SK-N-SH (cell line): Measurements from ENCODE around the gene CYREN. TPM values are rescaled to one million over a fixed set of nuclear protein-coding genes. Genes with fewer than 3 reads are reported as not detected.

Experiments
- CTCF ChIA-PET: fragments of 300-600, 350-600 bp; formaldehyde crosslinking; extraction: SDS; loops from one replicate; lab custom pipeline; 2021; lab: Yijun Ruan, JAX
- POLR2A ChIA-PET: fragments of 350-600 bp; sonication (Branson Sonifier 250); formaldehyde crosslinking; extraction: SDS; loops from one replicate; lab custom pipeline; 2020; ENCODE audit warnings: antibody characterized with exemption, inconsistent platforms; lab: Yijun Ruan, JAX
- DNase-seq: peaks from one replicate; pipeline ENCODE4 v3.0.0; 2012
- H2AFZ ChIP-seq: fragments of 200-600 bp; sonication (generic); 2 replicates; pipeline ENCODE4 v1.8.1; 2016; ENCODE audit warnings: antibody characterized with exemption, mild to moderate bottlenecking, low read depth
- H3F3A ChIP-seq: fragments of 200-600 bp; sonication (generic); replicated peaks from 2 replicates; pipeline ENCODE3; 2016; ENCODE audit warnings: antibody characterized with exemption, mild to moderate bottlenecking; ENCODE audit not compliant: insufficient read depth
- H3K27ac ChIP-seq, 2 experiments: fragments of 200-500 bp in 1 of 2; fragments of 200-600 bp in 1 of 2; sonication (Bioruptor generic) in 1 of 2; sonication (generic), shearing (Covaris generic) in 1 of 2; 2 replicates each; pipeline versions ENCODE4 v1.5.1 to v1.6.1; 2014 to 2016; ENCODE audit warnings: low read depth in 2 of 2, inconsistent platforms in 1 of 2, low read length in 1 of 2, mild to moderate bottlenecking in 1 of 2, mixed read lengths in 1 of 2
- H3K27me3 ChIP-seq: fragments of 200-600 bp; sonication (generic), shearing (Covaris generic); 2 replicates; pipeline ENCODE4 v1.6.1; 2016; ENCODE audit warnings: mixed run types; ENCODE audit not compliant: insufficient read depth
- H3K36me3 ChIP-seq, 2 experiments: fragments of 200-500 bp in 1 of 2; fragments of 200-600 bp in 1 of 2; sonication (Bioruptor generic) in 1 of 2; sonication (generic) in 1 of 2; replicated peaks in 1 of 2; 2 replicates each; pipeline versions ENCODE3 to v1.5.1; 2014 to 2016; ENCODE audit warnings: low read length in 1 of 2, mild to moderate bottlenecking in 1 of 2; ENCODE audit not compliant: insufficient read depth in 2 of 2, control insufficient read depth in 1 of 2
- H3K4me1 ChIP-seq, 2 experiments: fragments of 200-500 bp in 1 of 2; fragments of 200-600 bp in 1 of 2; sonication (Bioruptor generic) in 1 of 2; sonication (generic), shearing (Covaris generic) in 1 of 2; 2 replicates each; pipeline versions ENCODE4 v1.5.1 to v1.6.1; 2014 to 2016; ENCODE audit warnings: low read depth in 1 of 2, low read length in 1 of 2, mixed run types in 1 of 2; ENCODE audit not compliant: insufficient read depth in 2 of 2, control insufficient read depth in 1 of 2
- H3K4me2 ChIP-seq: fragments of 200-600 bp; sonication (generic), shearing (Covaris generic); 2 replicates; pipeline ENCODE4 v1.6.1; 2017; ENCODE audit warnings: mixed run types
- H3K4me3 ChIP-seq, 2 experiments: fragments of 200-500 bp in 1 of 2; fragments of 200-600 bp in 1 of 2; sonication (Bioruptor generic) in 1 of 2; sonication (generic), shearing (Covaris generic) in 1 of 2; 2 replicates each; pipeline versions ENCODE4 v1.5.1 to v1.8.1; 2014 to 2016; ENCODE audit warnings: low read depth in 2 of 2, inconsistent platforms in 1 of 2, low read length in 1 of 2, mild to moderate bottlenecking in 1 of 2, mixed read lengths in 1 of 2, moderate library complexity in 1 of 2
- H3K79me2 ChIP-seq: fragments of 200-600 bp; sonication (generic); 2 replicates; pipeline ENCODE4 v1.8.1; 2017; ENCODE audit warnings: mild to moderate bottlenecking; ENCODE audit not compliant: insufficient read depth
- H3K9ac ChIP-seq: fragments of 200-600 bp; sonication (generic); 2 replicates; pipeline ENCODE4 v1.6.1; 2017; ENCODE audit warnings: mixed run types
- H3K9me2 ChIP-seq: fragments of 200-600 bp; sonication (generic); 2 replicates; pipeline ENCODE4 v1.6.1; 2017; ENCODE audit warnings: mixed run types
- H3K9me3 ChIP-seq: fragments of 200-600 bp; sonication (generic); 2 replicates; pipeline ENCODE4 v1.6.1; 2017; ENCODE audit warnings: mixed run types, mild to moderate bottlenecking, moderate library complexity
- H4K20me1 ChIP-seq: fragments of 200-600 bp; sonication (generic); 2 replicates; pipeline ENCODE4 v1.6.1; 2017; ENCODE audit warnings: mild to moderate bottlenecking, mixed run types; ENCODE audit not compliant: insufficient read depth
- CHD2 ChIP-seq: fragments of 150-350 bp; IDR thresholded peaks from 2 replicates; pipeline ENCODE4 v1.6.1; 2018; ENCODE audit warnings: low read length; ENCODE audit not compliant: partially characterized antibody
- CTCF ChIP-seq: fragments of 200-600 bp; sonication (generic); IDR thresholded peaks from 2 replicates; pipeline ENCODE4 v1.6.1; 2017; ENCODE audit warnings: antibody characterized with exemption, mild to moderate bottlenecking, moderate library complexity
- ELF1 ChIP-seq: IDR thresholded peaks from 2 replicates; pipeline ENCODE4 v1.4.0; 2012
- EP300 ChIP-seq, 2 experiments: IDR thresholded peaks; 2 replicates each; pipeline versions ENCODE4 v1.4.0 to v1.6.1; 2012; ENCODE audit warnings: borderline replicate concordance in 1 of 2, low read depth in 1 of 2, low read length in 1 of 2
- EZH2phosphoT487 ChIP-seq: fragments of 200-600 bp; sonication (generic); IDR thresholded peaks from 2 replicates; pipeline ENCODE4 v1.6.1; 2017; ENCODE audit warnings: low read depth, mixed run types, mild to moderate bottlenecking, antibody characterized with exemption, moderate library complexity, borderline replicate concordance
- FOXJ3 ChIP-seq: sonication (generic); formaldehyde crosslinking; IDR thresholded peaks from 2 replicates; pipeline ENCODE4 v1.5.1; 2020; ENCODE audit warnings: mild to moderate bottlenecking, missing genetic modification reagents
- FOXM1 ChIP-seq: IDR thresholded peaks from 2 replicates; pipeline ENCODE4 v1.4.0; 2012; ENCODE audit warnings: low read depth, mild to moderate bottlenecking
- MXI1 ChIP-seq: IDR thresholded peaks from 2 replicates; pipeline ENCODE4 v1.6.1; 2012; ENCODE audit warnings: mild to moderate bottlenecking, low read depth, low read length, improper control_type of control experiment
- NRF1 ChIP-seq: IDR thresholded peaks from 2 replicates; pipeline ENCODE4 v1.6.1; 2012; ENCODE audit warnings: low read depth, mild to moderate bottlenecking, low read length
- RAD21 ChIP-seq: IDR thresholded peaks from 2 replicates; pipeline ENCODE4 v1.6.1; 2012; ENCODE audit warnings: mild to moderate bottlenecking, low read length
- RCOR1 ChIP-seq: fragments of 150-350 bp; IDR thresholded peaks from 2 replicates; pipeline ENCODE4 v1.6.1; 2017; ENCODE audit warnings: antibody characterized with exemption, low read length
- RFX5 ChIP-seq: IDR thresholded peaks from 2 replicates; pipeline ENCODE4 v1.6.1; 2012; ENCODE audit warnings: mild to moderate bottlenecking, improper control_type of control experiment, low read length
- RXRA ChIP-seq: IDR thresholded peaks from 2 replicates; pipeline ENCODE4 v1.4.0; 2012; ENCODE audit warnings: low read depth, mild to moderate bottlenecking, borderline replicate concordance
- SIN3A ChIP-seq: IDR thresholded peaks from 2 replicates; pipeline ENCODE4 v1.6.1; 2012; ENCODE audit warnings: low read depth, mild to moderate bottlenecking, low read length, moderate library complexity, borderline replicate concordance
- SMC3 ChIP-seq: IDR thresholded peaks from 2 replicates; pipeline ENCODE4 v1.6.1; 2012; ENCODE audit warnings: low read depth, low read length, improper control_type of control experiment
- TAF1 ChIP-seq: IDR thresholded peaks from 2 replicates; pipeline ENCODE4 v1.6.1; 2012; ENCODE audit warnings: low read depth, mild to moderate bottlenecking, low read length, moderate library complexity, borderline replicate concordance
- TEAD4 ChIP-seq: IDR thresholded peaks from 2 replicates; pipeline ENCODE4 v1.4.0; 2012; ENCODE audit warnings: mild to moderate bottlenecking, borderline replicate concordance; ENCODE audit not compliant: insufficient read depth
- WGBS: methylation state at CpG from one replicate; pipeline ENCODE4 v1.1.6; 2017; ENCODE audit warnings: low lambda C conversion rate; 5-methylcytosine and 5-hydroxymethylcytosine counted together
- polyA plus RNA-seq, 3 experiments: library from polyadenylated mRNA; depleted of rRNA; stranded (reverse); fragments of >200 nt; gene quantifications; 2 replicates each; pipeline ENCODE4 v1.2.3, GENCODE V29; 2012
- TF ChIP-seq, protein P1 (sequence below): IDR thresholded peaks from 2 replicates; pipeline ENCODE4 v1.4.0; 2012; ENCODE audit warnings: low read depth
- TF ChIP-seq, protein P2 (sequence below): IDR thresholded peaks from 2 replicates; pipeline ENCODE4; 2012
- TF ChIP-seq, protein P3 (sequence below): IDR thresholded peaks from 2 replicates; pipeline ENCODE4 v1.6.1; 2012; ENCODE audit warnings: mild to moderate bottlenecking, low read depth, low read length, moderate library complexity

Gene CYREN
- polyA plus RNA-seq, 1 of the 3 experiments (the other 2 are of a cell fraction), result 53.4 TPM

DNA sequence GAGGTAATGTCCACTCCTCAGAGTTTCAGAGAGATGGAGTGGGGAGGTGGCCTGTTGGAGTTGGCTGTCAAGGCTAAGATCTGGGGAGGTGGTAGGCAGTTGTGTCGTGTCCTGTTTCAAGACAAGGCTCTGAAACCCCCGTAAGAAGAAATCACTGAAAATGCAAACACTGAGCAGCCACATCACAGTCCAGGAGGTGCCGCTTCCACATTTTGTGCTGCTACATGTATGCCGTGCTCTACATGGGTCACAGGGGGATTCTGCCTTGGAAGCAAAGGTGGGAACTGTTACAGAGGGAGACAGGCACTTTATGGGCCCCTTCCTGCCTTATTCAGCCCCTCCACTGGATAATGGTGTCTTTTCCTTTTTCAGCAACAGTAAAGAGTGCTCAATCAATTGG is 28.9 kb upstream of the CYREN start:
- no peak overlapping the region for H3K27ac ChIP-seq
- H3K79me2 ChIP-seq, result no peaks in the 10 kb centered on the region
- no peak overlapping the region for H3K4me3 ChIP-seq
- H2AFZ ChIP-seq, result no peak overlapping the region
- no peak overlapping the region for H3K4me2 ChIP-seq
- H3K4me1 ChIP-seq, result peaks cover 0 to 13% of the 10 kb centered on the region in 2 experiments; a peak in 2 of 4 replicates
- H3F3A ChIP-seq, result no peaks in the 10 kb centered on the region
- TF ChIP-seq, protein P1, sequence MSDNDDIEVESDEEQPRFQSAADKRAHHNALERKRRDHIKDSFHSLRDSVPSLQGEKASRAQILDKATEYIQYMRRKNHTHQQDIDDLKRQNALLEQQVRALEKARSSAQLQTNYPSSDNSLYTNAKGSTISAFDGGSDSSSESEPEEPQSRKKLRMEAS, result no peak
- TF ChIP-seq RCOR1 (no peak), SIN3A (no peak), RAD21 (no peak), EP300 (IDR thresholded peaks at IDR 0.05; ENCODE audit: borderline replicate concordance in 1 of 2, low read depth in 1 of 2, low read length in 1 of 2) (no peak), SMC3 (no peak), EZH2phosphoT487 (no peak), RXRA (no peak), FOXM1 (no peak)
- TF ChIP-seq, protein P2, sequence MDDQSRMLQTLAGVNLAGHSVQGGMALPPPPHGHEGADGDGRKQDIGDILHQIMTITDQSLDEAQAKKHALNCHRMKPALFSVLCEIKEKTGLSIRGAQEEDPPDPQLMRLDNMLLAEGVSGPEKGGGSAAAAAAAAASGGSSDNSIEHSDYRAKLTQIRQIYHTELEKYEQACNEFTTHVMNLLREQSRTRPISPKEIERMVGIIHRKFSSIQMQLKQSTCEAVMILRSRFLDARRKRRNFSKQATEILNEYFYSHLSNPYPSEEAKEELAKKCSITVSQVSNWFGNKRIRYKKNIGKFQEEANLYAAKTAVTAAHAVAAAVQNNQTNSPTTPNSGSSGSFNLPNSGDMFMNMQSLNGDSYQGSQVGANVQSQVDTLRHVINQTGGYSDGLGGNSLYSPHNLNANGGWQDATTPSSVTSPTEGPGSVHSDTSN, result no peak
- POLR2A ChIA-PET, result no interaction called here
- DNase-seq, result no peak
- H4K20me1 ChIP-seq, result no peaks in the 10 kb centered on the region
- H3K9me3 ChIP-seq, result no peaks in the 10 kb centered on the region
- no peak overlapping the region for H3K9ac ChIP-seq
- no peaks in the 10 kb centered on the region for H3K9me2 ChIP-seq
- CTCF ChIA-PET, result interaction anchor here (1.4 kb wide), 1 partner anchor 82 kb away, joined by 3 read pairs; no protein-coding TSS in a partner anchor
- no peaks in the 10 kb centered on the region for H3K27me3 ChIP-seq
- peaks cover 0 to 54% of the 10 kb centered on the region in 2 experiments for H3K36me3 ChIP-seq
- 90% methylated on average over 4 of the region's 4 CpGs for WGBS

DNA sequence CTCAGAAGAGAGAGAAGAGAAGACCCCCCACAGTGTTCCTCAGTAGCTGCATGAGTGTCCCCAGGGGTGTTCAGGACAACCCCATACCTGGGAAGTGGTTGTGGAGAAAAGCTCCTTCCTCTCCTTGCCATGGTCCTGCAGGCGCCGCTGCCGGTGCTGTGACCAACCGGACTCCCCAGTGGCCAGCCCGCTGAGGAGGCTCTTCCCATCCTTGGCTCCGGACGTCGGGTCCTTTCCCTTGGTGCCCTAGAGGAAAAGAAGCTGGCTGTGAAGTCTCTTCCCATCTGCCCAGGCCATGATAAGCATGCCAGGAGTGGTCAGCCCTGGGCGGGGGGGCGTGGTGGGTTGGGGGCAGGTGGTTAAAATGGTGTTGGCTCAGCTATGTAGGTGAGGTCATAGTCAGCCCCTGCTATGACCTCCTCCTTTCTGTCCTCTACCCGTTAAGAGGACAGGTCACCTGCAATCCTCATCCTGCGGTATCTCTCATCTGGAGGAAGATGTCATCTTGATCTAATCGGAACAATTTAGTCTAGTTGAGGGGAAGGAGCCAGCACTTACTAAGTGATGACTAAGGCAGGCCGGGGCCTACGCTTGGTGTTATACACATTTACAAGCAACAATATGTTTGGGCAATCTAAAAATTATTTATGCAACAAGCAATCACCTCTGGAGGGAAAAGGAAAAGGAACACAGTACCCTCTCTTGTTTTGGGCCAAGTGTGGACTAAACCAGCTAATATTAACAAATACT is 27.6 kb upstream of the CYREN start:
- Histone ChIP-seq H3K9me3 (no peaks in the 10 kb centered on the region), H3K27me3 (no peaks in the 10 kb centered on the region), H3K36me3 (peaks cover 0 to 53% of the 10 kb centered on the region in 2 experiments), H3K4me2 (no peak overlapping the region), H3K9me2 (no peaks in the 10 kb centered on the region), H3K9ac (no peak overlapping the region), H4K20me1 (no peaks in the 10 kb centered on the region), H3F3A (no peaks in the 10 kb centered on the region), H3K79me2 (no peaks in the 10 kb centered on the region), H2AFZ (no peak overlapping the region), H3K4me1 (peaks cover 0 to 13% of the 10 kb centered on the region in 2 experiments; a peak in 2 of 4 replicates), H3K27ac (no peak overlapping the region), H3K4me3 (no peak overlapping the region)
- ChIA-PET POLR2A (no interaction called here), CTCF (interaction anchor here (0.7 to 2.3 kb wide), 5 partner anchors 11 to 255 kb away, joined by 3 to 8 read pairs (median 4); partner anchors contain the start of gene CYREN)
- DNase-seq, result no peak
- WGBS, result 76% methylated on average over 12 of the region's 15 CpGs
- TF ChIP-seq, protein P3, sequence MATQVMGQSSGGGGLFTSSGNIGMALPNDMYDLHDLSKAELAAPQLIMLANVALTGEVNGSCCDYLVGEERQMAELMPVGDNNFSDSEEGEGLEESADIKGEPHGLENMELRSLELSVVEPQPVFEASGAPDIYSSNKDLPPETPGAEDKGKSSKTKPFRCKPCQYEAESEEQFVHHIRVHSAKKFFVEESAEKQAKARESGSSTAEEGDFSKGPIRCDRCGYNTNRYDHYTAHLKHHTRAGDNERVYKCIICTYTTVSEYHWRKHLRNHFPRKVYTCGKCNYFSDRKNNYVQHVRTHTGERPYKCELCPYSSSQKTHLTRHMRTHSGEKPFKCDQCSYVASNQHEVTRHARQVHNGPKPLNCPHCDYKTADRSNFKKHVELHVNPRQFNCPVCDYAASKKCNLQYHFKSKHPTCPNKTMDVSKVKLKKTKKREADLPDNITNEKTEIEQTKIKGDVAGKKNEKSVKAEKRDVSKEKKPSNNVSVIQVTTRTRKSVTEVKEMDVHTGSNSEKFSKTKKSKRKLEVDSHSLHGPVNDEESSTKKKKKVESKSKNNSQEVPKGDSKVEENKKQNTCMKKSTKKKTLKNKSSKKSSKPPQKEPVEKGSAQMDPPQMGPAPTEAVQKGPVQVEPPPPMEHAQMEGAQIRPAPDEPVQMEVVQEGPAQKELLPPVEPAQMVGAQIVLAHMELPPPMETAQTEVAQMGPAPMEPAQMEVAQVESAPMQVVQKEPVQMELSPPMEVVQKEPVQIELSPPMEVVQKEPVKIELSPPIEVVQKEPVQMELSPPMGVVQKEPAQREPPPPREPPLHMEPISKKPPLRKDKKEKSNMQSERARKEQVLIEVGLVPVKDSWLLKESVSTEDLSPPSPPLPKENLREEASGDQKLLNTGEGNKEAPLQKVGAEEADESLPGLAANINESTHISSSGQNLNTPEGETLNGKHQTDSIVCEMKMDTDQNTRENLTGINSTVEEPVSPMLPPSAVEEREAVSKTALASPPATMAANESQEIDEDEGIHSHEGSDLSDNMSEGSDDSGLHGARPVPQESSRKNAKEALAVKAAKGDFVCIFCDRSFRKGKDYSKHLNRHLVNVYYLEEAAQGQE, result no peak
- TF ChIP-seq FOXM1 (no peak), NRF1 (no peak), CHD2 (no peak), TAF1 (no peak), FOXJ3 (no peak), MXI1 (no peak), ELF1 (no peak), CTCF (no peak), RFX5 (no peak), EP300 (IDR thresholded peaks at IDR 0.05; ENCODE audit: borderline replicate concordance in 1 of 2, low read depth in 1 of 2, low read length in 1 of 2) (no peak), TEAD4 (no peak)
- TF ChIP-seq, protein P1, result no peak
